ENCODE measurements around the gene PYDC1. TPM values are rescaled to one million over a fixed set of nuclear protein-coding genes. Genes with fewer than 3 reads are reported as not detected.
"Not testable (repeated sequence)": the region's sequence is repeated elsewhere in the genome, so short reads cannot be mapped to it uniquely, and the experiment has no call there.

Gene PYDC1
- total RNA-seq, 1 donor from 2014 or later: not detected

DNA sequence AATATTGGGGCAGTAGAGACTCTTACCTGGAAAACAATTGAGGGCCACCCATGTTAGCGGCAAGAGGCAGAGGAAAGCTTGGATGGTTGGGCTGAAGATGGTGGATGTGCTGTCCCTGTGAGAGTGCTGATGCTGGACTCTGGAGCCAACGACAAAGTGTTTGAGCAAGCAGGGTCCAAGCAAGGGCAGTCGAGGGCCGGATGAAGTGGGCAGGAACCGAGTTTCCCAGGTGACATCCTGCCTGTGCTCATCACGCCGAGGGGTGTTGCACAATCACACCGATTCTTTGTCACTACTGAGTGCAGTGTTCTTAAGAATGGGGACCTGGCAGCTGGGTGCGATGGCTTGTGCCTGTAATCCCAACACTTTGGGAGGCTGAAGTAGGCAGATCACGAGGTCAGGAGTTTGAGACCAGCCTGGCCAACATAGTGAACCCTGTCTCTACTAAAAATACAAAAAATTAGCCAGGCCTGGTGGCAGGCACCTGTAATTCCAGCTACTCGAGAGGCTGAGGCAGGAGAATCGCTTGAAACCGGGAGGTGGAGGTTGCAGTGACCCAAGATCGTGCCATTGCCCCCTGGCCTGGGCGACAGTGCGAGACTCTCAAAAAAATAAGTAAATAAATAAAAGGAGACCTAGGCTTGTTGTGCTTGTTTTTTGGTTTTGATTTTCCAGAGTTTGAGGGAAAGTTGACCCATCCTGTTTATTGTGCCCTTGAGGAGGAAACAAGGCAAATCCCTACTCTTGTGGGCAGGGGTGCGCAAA is 20.4 kb downstream of the PYDC1 start:
- no peak for DNase-seq (ENCODE audit: low read depth, low spot score)

- not testable (repeated sequence) for DNase-seq (ENCODE audit: low read depth, low spot score)
Measured at GRCh38 chr16:31195861-31196260, 21.1 kb downstream of the PYDC1 start.

GRCh38 chr16:31194898-31195297 is 22.0 kb downstream of the PYDC1 start:
- DNase-seq (ENCODE audit: low read depth, low spot score): no peak

GRCh38 chr16:31193874-31194273 is 23.1 kb downstream of the PYDC1 start:
- DNase-seq (ENCODE audit: low read depth, low spot score): no peak

GRCh38 chr16:31192856-31193642 is 23.9 kb downstream of the PYDC1 start:
- no peak for DNase-seq (ENCODE audit: low read depth, low spot score)

GRCh38 chr16:31191697-31192428 is 25.1 kb downstream of the PYDC1 start:
- no peak for DNase-seq (ENCODE audit: low read depth, low spot score)

DNA sequence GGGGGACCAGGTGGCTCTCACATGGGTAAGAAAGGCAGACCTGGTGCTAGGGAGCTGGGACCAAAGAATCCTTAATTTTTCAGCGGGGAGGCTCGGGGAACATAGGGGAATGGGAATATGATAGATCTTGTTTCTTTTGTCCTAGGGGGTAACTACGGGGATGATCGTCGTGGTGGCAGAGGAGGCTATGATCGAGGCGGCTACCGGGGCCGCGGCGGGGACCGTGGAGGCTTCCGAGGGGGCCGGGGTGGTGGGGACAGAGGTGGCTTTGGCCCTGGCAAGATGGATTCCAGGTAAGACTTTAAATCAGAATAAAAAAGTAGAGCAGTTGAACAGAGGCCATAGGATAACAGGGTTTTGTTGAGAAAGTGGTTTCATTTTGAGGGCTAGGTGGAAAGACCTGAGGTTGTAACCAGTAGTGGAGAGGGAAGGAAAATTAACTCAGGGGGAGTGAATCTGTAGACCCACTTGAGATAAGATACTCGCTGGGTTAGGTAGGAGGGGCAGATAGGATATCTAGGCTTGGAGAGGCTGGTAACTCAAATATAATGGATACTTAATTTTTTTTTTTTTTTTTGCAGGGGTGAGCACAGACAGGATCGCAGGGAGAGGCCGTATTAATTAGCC is 26.0 kb downstream of the PYDC1 start:
- no peak for DNase-seq (ENCODE audit: low read depth, low spot score)

DNA sequence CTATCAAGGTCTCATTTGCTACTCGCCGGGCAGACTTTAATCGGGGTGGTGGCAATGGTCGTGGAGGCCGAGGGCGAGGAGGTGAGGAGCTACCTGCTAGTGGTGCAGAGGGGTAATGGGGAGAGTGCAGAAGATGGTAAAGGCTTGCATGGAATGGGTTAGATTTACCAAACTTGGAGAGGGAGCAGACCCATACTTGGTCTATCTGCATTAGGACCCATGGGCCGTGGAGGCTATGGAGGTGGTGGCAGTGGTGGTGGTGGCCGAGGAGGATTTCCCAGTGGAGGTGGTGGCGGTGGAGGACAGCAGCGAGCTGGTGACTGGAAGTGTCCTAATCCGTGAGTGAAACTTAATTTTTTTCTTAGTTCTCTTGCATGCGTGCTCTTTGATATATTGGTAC is 26.9 kb downstream of the PYDC1 start:
- no peak for DNase-seq (ENCODE audit: low read depth, low spot score)

DNA sequence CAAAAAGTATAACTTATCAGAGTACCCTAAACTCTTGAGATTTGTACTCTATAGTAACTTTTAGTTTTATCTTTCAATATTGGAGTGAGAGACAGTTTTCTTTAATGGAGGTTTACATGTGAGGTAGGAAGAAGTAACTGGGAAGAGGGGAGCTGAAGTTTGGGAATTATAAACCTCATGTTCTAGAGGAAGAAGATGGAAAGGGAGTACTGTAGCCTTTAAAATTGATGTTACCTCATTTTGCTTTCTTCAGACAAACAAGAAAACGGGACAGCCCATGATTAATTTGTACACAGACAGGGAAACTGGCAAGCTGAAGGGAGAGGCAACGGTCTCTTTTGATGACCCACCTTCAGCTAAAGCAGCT is 27.5 kb downstream of the PYDC1 start:
- DNase-seq (ENCODE audit: low read depth, low spot score): no peak

GRCh38 chr16:31188450-31189411 is 28.2 kb downstream of the PYDC1 start:
- DNase-seq (ENCODE audit: low read depth, low spot score): no peak

DNA sequence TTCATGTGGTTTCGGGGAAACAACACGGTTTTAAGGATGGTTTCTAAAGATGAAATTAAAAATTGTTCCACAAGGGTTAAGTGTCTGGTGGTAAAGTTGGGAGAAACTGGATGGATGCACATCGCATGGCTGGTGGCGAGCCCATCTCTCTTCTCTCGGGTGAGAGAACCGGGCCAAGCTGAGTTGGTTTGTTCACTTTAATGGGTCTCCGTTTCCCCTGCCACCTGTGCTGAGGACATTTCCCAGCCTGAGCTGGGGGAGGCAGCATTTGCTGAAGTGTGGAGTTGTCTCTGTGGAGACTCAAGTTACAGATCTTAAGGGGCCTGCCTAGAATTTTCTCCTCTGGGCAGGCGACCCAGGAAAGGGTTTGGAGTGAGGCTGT is 29.1 kb downstream of the PYDC1 start:
- DNase-seq (ENCODE audit: low read depth, low spot score): no peak

DNA sequence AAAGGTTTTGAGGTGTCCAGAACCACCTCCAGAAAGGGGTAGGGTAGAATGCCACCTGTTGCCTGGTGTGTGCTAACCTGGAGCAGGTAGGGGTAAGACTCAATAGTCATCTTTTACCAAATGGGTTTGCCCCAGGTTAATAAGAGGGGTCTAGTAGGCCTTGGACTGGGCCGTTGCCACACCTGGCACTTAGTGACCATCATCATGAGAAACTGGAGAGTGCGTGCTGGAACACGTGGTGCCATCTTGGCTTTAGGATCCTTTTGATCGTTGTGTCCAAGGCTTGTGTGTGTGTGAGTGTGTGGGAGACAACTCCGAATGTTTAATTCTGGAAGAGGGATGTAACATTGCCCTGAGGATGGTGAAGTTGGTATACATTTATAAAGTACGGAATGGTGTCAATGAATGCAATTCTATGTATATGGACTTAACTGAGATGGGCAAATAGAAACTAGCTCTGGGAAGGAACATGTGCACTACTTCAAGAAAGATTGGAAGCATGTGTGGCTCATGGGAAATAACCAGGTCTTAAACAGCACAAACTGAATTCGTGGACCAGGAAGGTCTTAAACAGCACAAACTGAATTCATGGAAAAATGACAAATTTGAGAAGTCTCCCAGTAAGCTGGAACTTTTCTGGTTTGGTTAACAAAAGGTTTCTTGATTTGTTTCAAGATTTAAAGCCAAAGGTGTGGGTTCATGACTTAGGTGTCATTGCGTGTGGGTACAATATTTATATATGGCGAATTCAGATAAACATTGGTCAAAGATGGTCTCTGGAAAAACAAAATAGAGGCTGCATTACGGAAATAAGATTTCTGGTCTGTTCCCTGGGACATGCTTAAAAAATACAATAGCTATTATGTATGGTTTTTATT is 29.8 kb downstream of the PYDC1 start:
- no peak for DNase-seq (ENCODE audit: low read depth, low spot score)

GRCh38 chr16:31186176-31186575 is 30.8 kb downstream of the PYDC1 start:
- no peak for DNase-seq (ENCODE audit: low read depth, low spot score)

DNA sequence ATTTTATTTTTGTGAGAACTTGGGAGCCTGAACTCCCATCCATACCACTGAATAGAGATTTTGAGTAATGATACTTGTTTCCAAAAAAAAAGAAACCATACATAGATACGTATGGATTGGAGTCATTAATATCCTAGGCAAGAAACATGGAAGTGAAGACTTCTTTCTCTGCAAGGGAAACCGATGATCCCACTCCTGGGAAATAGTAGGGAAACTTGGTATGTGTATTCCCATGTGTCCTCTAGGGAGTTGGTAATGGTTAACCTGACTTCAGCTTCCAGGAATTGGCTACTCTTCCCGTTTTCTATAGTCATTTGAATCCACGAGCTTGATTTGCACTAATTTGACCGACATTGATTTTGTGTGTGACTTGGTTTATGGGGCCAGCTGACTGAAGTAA is 31.6 kb downstream of the PYDC1 start:
- no peak for DNase-seq (ENCODE audit: low read depth, low spot score)

GRCh38 chr16:31184888-31185287 is 32.0 kb downstream of the PYDC1 start:
- no peak for DNase-seq (ENCODE audit: low read depth, low spot score)

DNA sequence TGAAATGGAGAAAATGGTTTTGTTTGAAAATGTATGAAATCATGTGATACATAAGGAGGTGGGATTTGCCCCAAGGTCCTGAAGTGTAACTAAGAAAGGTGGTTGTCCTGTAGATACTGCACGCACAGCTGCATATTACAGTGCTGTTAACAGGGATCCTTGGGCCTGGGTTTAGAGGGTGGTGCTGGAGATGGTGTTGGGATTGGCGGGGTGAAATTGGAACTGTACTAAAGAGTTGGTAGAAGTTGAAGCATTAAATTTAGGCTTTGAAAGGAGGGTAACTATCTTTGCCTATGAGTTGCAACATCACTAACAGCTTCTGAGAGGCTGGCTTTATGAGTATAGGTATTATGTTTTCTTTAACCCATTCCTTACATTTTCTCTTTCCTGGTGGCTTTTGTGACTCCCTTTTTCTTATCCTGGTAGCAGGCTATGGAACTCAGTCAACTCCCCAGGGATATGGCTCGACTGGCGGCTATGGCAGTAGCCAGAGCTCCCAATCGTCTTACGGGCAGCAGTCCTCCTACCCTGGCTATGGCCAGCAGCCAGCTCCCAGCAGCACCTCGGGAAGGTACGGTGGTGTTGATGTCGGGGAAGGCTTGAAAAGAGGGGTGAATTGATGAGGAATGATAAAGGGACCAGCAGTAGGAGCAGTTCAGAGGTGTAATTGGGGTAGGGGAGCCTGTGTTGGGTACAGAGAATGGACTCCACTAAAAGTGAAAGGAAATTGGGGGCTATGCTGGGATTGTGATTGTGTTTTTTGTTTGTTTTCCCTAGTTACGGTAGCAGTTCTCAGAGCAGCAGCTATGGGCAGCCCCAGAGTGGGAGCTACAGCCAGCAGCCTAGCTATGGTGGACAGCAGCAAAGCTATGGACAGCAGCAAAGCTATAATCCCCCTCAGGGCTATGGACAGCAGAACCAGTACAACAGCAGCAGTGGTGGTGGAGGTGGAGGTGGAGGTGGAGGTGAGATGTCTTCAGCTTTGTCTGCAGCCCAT is 33.2 kb downstream of the PYDC1 start:
- DNase-seq (ENCODE audit: low read depth, low spot score): no peak

DNA sequence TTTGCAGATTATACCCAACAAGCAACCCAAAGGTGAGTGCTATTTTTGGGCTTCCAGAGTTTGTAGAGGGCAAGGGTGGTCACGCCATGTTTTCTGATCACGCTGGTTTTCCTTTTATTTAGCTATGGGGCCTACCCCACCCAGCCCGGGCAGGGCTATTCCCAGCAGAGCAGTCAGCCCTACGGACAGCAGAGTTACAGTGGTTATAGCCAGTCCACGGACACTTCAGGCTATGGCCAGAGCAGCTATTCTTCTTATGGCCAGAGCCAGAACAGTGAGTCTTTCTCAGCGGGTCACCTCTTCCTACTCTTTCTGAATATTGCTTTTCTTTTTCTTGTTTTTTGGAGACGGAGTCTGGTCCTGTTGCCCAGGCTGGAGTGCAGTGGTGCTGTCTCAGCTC is 34.5 kb downstream of the PYDC1 start:
- no peak for DNase-seq (ENCODE audit: low read depth, low spot score)

DNA sequence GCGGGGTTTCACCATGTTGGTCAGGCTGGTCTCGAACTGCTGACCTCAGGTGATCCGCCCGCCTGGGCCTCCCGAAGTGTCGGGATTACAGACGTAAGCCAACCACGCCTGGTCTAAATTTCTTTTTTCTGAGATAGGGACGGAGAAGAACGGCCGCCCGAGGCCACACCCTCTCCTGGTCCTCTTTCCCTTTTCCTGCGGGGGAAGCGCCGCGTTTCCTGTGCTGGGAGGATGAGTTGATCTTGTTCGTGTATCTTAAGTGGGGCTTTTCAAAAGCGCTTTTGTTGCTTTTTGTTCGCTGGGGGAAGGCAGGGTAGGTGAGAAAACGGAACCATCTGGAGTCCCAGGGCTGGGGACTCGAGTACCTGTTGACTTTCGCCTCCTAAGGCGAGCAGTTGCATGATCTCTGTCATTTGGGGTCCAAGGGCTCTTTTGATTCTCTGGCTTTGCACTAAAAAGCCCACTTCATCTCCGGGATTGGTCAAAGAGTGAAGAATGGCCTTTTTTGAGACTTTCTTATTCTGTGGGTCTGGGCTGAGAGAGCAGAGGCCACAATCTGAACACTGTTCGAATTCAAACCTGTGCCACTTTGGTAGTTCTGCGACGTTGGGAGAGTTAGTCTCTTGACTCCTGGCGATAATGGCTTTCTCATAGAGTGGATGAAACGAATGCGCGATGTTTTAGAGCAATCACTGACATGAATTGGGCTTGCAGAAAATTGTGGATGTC is 35.7 kb downstream of the PYDC1 start:
- DNase-seq (ENCODE audit: low read depth, low spot score): no peak

Measured in pulmonary artery endothelial cell (primary cell).